GM15510 (cell line): ENCODE data around the gene ZNF710.
A peak's percentile ranks its signal among the peaks of the same experiment; 100 is the strongest.

Experiments
- POLR2A ChIP-seq: IDR thresholded peaks from 3 replicates; pipeline ENCODE4 v1.6.1; 2011; ENCODE audit warnings: borderline replicate concordance; ENCODE audit not compliant: insufficient read length; ENCODE audit errors: extremely low read depth

Gene ZNF710

DNA sequence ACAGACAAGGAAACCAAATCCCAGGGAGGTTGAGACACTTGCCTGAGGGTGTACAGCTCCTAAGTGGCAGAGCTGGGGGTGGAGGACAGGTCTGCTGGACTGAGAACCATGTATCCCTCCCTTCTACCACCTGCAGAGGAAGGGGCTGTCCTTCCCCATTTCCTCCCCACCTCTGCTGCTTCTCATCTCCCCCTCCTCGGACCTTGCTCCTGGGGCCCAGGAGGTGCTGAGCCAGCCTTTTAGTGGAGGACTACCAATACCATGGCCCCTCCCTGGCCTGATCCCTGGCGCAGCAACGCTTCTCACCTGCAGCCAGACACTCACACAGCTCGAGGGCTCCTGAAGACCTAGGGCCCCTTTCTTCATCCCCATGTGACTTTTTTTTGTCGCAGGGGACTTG lies 50.8 kb downstream of the ZNF710 start:
- no peak for TF ChIP-seq POLR2A

DNA sequence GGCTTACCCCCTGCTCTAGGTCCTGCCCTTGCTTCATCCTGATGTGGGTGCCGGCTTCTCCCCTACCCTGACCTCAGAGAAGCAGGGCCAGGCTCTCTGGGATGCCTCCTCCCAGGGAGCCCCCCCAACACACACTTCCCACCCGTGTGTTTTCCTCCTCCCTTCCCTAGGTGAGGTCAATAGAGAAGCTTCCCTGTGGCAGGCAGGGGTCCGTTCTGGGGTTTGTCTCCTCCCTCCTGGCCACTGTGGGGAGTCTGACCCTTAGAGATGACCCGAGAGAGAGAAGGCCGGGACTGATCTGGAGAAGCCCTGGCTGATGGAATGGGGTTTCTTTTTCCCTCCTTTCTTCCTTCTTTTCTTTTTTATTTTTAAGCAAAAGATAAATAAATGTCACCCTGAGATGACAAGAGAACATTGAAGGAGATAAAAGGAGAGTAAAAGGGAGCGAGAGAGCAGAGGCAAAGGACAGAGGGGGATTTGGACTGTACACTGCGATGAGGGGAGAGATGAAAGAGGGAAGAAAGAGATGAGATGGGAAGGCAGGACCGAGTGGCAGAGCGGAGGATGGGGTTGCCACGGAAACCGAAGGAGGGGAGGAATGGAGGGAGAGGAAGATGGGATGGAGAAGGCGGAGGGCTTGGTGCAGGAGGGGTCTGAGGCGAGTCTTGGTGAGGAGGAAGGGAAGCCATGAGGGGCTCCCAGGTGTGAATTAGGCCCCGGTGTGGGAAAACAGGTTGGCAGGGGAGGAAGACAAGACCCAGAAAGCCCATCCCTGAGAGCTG lies 52.8 kb downstream of the ZNF710 start:
- no peak for TF ChIP-seq POLR2A

DNA sequence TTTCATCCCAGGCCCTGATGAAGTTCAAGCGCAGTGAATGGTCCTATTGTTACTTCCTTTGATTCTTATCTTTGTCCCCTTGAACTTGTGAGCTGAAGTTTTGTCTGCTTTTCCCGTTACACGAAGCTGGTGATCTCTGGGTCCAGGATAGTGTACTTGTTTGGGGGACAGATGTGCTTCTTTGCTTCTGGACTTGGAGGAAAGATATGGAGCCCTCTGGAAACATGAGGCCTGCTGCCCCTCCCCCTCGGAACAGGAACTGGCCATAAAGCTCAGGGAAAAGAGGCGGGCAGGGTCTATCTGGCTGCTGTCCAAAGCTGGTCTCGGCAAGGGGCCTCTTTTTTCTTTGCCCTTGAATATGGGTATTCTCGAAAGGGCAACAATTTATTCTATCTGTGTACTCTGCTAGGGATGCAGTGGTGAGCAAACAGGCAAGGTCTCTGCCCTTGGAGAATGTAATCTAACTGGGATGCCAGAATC lies 53.5 kb downstream of the ZNF710 start:
- TF ChIP-seq POLR2A = no peak

DNA sequence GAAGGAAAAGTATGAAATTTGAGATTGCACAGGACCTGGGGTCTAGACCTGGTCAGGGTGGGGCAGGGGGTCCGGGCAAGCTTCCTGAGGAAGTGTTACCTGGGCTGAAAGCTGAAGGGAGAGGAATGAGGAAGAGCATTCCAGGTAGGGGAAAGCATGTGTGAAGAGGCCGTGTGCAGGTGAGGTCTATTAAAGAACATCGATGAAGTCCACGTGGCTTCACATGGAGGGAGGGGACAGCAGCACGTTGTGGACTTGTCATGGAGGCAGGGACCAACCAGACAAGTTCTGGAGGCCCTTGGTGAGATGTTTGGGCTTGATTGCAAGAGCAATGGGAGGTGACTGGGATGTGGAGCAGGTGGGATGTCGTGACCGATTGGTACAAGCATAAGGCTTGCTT lies 54.1 kb downstream of the ZNF710 start:
- no peak for TF ChIP-seq POLR2A

DNA sequence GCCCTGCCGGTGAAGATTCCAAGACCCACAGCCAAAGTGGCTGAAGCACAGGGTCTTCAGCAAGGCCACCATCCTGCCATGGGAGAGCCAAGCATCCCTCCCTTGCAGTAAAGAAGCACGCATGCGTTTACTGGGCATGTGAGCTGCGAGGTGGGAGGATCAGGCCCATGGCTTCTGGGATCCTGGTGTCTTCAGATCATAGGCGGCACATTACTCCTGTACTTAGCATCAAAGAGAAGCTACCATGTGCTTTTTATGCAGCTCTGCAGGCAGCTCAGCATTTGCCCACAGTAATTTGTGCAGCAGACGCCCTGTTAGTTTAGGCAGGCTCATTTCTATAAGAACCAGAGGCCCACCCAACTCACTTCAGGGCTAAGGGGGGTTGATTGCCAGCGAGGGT lies 55.4 kb downstream of the ZNF710 start:
- no peak for TF ChIP-seq POLR2A

DNA sequence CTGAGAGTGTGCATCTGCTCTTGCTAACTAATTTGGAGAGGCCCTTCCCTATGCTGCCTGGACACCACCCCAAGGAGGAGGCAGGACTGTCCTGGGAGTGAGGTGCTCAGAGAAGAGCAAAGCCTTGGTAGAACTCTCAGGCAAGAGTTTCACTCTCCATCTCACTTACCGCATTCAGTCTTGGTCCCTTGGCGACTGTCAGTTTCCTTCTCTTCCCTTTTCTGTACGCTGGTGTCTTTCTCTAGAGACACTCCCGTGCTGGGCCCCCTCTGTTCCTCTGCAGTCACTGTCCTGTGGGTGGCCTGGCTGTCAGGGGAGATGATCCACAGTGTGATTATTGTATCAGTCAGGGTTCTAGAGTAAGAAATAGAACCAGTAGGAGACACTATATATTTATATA lies 57.2 kb downstream of the ZNF710 start:
- TF ChIP-seq POLR2A = no peak

DNA sequence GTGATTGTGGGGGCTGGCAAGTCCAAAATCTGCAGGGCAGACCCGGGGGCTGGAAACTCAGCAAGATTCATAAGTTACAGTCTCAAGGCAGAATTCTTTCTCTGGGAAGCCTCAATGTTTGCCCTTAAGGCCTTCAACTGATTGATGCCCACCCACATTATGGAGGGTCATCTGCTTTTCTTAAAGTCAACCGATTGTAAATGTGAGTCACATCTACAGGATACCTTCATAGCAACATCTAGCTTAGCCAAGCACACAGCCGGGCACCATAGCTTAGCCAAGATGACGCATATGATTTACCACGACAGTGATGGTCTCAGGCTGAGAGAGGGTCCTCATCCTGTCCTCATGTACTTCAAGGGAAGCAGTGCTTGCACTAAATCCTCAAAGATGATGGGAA lies 57.7 kb downstream of the ZNF710 start:
- no peak for TF ChIP-seq POLR2A

DNA sequence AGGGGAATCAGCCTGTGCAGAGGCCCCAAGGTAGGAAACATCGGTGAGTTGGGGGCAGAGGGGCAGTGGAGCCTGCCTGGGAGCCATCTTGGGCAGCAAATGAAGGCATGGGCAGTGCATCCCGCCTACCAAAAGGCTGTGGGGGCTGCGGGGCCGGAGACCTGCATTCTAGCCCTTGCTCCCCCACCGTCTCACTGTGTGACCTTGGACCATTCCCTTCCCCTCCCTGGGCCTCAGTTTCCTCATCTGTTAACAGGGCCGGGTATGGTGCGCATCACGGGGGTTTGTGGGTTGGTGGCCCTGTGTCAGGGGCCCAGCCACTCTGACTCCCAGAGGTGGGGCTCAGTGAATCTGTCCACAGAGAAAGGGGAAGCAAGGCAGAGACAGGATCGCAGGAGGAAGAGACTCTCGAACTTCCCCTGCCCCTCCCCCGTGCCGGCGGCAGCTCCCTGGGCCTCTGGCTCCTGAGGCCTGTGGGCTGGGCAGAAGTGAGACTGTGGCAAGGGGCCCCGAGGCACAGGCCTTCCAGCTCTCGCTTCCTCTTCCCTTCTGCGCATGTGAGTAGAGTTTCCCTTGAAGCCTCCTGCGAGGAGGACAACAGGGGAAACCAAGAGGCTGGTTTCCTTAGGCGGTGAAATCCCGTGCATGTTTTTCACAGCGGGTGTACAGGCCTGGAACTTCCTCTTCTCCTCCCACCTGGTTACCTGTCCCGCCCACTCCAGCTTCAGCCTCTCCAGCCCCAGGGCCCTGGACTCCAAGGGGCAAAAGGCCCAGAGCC lies 58.3 kb downstream of the ZNF710 start:
- peak; percentile 41 for TF ChIP-seq POLR2A

DNA sequence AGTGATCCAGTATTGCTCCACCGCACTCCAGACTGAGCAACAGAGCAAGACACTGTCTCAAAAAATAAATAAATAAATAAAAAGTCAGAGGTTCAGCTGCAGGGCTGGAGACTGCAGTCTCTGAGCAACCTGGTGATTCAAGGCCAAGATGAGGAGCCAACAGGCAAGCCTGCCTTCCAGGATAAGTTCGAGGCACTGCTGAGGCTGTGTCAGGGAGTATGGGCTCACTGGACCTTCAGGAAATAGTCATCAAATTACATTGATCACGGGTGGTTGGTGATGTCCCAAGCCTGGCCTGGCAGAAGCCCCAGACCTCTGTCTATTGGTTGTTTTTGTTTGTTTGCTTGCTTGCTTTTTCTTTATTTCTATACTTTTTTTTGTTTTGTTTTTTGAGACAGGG lies 59.7 kb downstream of the ZNF710 start:
- TF ChIP-seq POLR2A = no peak

DNA sequence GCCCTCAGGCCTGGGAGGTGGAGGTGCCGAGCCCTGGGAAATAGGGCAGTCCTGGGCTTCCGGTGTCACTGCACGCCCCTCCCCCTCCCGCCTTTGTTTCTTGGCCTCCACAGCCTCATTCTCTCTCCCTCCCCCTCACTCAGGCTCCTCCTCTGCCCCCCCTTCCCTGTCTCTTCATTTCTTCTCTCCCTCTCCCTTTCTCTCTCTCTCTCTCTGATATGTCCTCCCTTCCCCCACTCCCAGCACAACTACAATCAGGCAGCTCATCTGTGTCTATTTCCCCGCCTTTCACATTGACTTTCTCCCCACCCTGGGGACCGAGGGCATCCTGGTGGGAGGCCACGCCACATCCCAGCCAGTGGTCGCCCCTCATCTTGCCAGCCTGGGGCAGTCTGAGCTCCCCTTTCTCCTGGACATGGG lies 60.9 kb downstream of the ZNF710 start:
- no peak for TF ChIP-seq POLR2A

DNA sequence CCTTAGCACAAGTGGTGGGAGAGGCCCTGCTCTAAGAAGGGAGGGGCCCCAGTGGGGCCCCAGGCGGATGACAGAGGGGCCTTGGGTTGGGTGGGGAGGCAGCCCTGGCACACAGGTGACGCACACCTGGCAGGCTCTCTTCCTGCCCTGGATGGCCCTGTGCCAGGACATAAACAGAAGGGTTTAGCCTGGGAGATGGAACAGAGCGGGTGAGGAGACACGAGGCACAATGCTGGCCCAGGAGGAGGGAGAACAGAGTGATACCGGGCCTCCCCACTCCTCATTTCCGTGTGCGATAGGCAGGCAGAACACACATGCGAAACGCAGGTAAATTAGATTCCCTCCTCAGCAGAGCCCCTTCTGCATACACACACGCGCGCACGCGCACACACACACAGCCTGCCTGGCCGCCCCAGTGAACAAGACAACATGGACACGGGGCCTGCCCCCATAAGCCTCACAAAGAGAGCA lies 61.4 kb downstream of the ZNF710 start:
- TF ChIP-seq POLR2A = no peak

DNA sequence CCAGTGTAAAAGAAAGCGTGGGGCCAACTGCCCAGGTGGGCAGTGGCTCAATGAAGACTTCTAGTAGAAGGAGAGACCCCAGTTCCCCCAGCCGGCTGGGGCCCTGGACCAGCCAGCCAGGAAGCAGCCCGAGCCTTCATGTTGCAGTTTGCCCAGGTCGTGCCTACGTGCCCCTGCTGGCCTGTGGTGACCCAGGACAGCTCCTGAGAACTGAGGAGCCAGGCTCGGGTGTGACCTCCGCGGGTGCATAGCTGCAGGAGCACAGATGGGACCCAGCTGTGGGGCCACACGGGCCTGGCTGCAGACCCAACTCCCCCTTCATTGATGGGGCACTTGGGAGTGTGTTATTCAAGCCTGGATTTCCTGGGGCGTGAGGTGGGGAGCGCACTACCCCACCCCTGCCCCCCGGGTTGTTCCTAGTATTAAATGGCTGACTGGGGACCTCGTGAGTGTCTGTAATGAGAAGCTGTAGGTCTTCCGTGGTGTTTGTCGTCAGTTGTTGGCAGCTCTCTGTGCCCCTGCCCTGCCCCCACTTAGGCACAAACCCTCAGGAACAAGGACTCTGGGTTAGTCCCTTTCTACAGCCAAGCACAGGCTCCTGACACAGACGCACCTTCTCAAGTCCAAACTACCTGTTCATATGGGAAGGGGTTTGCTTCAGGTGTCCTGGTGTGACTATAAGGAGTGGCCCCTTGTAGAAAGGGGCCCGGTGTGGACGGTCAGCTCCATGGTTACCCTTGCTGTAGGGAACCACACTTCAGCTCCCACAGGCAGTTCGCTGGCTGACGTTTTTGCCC lies 62.0 kb downstream of the ZNF710 start:
- no peak for TF ChIP-seq POLR2A

DNA sequence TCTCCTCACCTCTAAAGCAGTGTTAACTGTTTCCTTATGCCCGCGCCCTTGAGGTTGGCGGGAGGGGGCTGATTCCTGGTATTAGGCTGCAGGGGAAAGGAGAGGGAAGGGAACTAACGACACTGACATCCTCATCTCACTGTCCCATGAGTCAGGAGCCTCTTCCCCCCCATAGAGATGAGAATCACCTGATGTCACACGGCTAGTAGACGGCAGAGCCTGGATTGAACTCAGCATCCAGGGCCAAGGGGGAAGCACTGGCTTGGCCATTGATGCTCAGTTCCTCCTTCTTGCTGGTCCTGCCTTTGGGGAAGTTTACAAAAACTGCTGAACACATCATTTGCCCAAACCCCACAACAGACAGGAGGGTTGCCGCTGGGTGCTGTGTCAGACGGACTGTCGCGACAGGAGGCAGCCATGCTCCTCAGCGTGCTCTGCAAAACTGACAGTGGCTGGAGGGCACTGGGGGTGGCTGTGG lies 62.7 kb downstream of the ZNF710 start:
- no peak for TF ChIP-seq POLR2A

DNA sequence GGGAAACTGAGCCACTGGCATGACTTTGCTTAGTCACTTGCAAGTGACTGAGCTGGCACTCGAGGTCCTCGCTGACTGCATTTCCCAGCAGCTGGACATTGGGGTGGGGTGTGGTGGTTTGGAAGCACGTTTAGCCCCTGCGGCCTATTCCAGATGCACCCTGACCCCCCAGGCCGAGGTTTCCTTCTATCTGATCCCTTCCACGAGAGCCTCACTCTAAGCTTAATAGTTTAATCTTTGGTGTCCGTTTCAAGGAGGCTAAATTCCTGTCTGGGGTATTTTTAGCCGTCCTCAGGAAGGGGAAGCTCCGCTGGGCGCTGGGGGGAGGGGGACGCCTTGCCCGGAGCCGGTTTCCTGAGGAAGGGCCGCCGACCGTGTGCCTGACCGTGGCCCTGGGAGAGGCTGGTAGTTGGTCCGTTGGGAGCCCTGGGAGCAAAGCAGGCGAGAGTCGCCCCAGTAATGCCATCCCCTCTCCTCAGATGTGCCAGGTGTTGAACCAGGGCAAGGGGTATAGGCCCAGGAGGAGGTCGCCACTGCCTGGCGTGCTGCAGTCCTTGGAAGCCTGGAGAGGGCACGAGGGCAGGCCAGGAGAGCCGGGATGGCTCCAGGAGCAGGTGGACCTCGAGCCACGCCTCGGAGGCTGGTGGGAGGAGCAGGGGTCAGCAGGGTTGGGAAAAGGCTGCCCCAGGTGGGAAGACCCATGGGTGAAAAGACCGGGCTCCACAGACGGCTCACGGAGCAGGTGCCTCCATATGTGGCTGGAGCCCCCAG lies 64.0 kb downstream of the ZNF710 start:
- no peak for TF ChIP-seq POLR2A
